K562 (cell line): ENCODE results near the gene SLC3A2.

ENCODE experiments used
- DMBX1 ChIP-seq: fragments of 250-450 bp; sonication (Bioruptor Pico); IDR thresholded peaks from 2 replicates; pipeline ENCODE4 v1.8.0; 2022; ENCODE audit warnings: inconsistent platforms, mild to moderate bottlenecking, moderate library complexity, borderline replicate concordance
- EP400 ChIP-seq: fragments of 450-650 bp; IDR thresholded peaks from 2 replicates; pipeline ENCODE4 v1.6.1; 2017; ENCODE audit warnings: antibody characterized with exemption, mild to moderate bottlenecking, moderate library complexity
- POLR2A ChIP-seq: fragments of 450-650 bp; conservative IDR thresholded peaks from 2 replicates; pipeline ENCODE4 v1.6.1; 2016
- RCOR1 ChIP-seq, 2 experiments: IDR thresholded peaks; 2 replicates each; pipeline ENCODE4 v1.6.1; 2012; ENCODE audit warnings: low read depth in 2 of 2, low read length in 2 of 2, borderline replicate concordance in 1 of 2, improper control_type of control experiment in 1 of 2
- SMARCC2 ChIP-seq: fragments of 450-650 bp; IDR thresholded peaks from 2 replicates; pipeline ENCODE4 v1.6.1; 2017; ENCODE audit warnings: antibody characterized with exemption, moderate library complexity, mild to moderate bottlenecking, low read depth
- TCF7 ChIP-seq: sonication (generic); IDR thresholded peaks from 2 replicates; pipeline ENCODE4 v1.6.1; 2016; ENCODE audit warnings: antibody characterized with exemption, borderline replicate concordance
- ZNF174 ChIP-seq: fragments of 250-450 bp; sonication (Bioruptor Pico); IDR thresholded peaks from 2 replicates; pipeline ENCODE4 v1.4.0; 2020; ENCODE audit warnings: mild to moderate bottlenecking
- ZNF274 ChIP-seq: IDR thresholded peaks from 2 replicates; pipeline ENCODE4 v1.6.1; 2011; ENCODE audit warnings: low read depth, mild to moderate bottlenecking, low read length, moderate library complexity, borderline replicate concordance

DNA sequence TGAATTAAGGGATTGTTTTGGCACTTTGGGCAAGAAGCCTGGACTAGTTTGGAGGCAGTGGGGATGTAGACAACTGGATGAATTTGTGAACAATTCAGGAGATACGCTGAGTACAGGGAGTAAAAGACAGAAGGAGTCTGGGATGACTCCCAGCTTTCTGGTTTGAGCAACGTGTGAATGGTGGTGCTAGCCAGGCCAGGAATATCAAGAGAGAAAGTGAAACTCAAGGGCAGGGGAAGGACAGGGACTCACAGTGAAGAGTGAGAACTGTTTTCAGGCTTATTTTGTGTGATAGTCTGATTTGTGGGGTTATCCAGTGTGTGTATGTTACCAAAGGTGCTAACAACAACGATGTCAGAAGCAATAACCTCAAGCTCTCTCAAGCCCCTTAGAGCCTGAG lies 24.6 kb downstream of the SLC3A2 start:
- TF ChIP-seq SMARCC2 (no peak), ZNF174 (CRISPR knock-in tag) (no peak), TCF7 (no peak), RCOR1 (IDR thresholded peaks at IDR 0.05; ENCODE audit: borderline replicate concordance in 1 of 2, low read depth in 2 of 2, low read length in 2 of 2) (no peak), POLR2A (no peak), EP400 (no peak), DMBX1 (CRISPR knock-in tag) (no peak), ZNF274 (no peak)
